ENCODE measurements around the gene KLHL3.
"Not testable (repeated sequence)": the region's sequence is repeated elsewhere in the genome, so short reads cannot be mapped to it uniquely, and the experiment has no call there.

The KLHL3 gene

GRCh38 chr5:137735555-137736284 lies at the start of gene KLHL3:
Gene KLHL3 (minus strand): TSS chr5:137736089. CDS start chr5:137735646, 443 bp downstream.
- DNase-seq (ENCODE audit: low read depth in 1 of 2, low spot score in 1 of 2), result no peak

GRCh38 chr5:137782984-137783536 lies 47.2 kb upstream of the KLHL3 start:
- no peak for DNase-seq (ENCODE audit: low read depth in 1 of 2, low spot score in 1 of 2)

GRCh38 chr5:137782055-137782454 lies 46.2 kb upstream of the KLHL3 start:
- no peak for DNase-seq (ENCODE audit: low read depth in 1 of 2, low spot score in 1 of 2)

GRCh38 chr5:137778772-137779564 lies 43.1 kb upstream of the KLHL3 start:
- DNase-seq (ENCODE audit: low read depth in 1 of 2, low spot score in 1 of 2), result no peak

GRCh38 chr5:137767937-137768336 lies 32.0 kb upstream of the KLHL3 start:
- DNase-seq (ENCODE audit: low read depth in 1 of 2, low spot score in 1 of 2), result not testable (repeated sequence)

GRCh38 chr5:137761566-137761965 lies 25.7 kb upstream of the KLHL3 start:
- DNase-seq (ENCODE audit: low read depth in 1 of 2, low spot score in 1 of 2), result no peak

- no peak for DNase-seq (ENCODE audit: low read depth in 1 of 2, low spot score in 1 of 2)
Measured at GRCh38 chr5:137760719-137761516, 25.0 kb upstream of the KLHL3 start.

GRCh38 chr5:137760294-137760693 lies 24.4 kb upstream of the KLHL3 start:
- no peak for DNase-seq (ENCODE audit: low read depth in 1 of 2, low spot score in 1 of 2)

- DNase-seq (ENCODE audit: low read depth in 1 of 2, low spot score in 1 of 2), result no peak
Measured at GRCh38 chr5:137758715-137759306, 22.9 kb upstream of the KLHL3 start.

- no peak for DNase-seq (ENCODE audit: low read depth in 1 of 2, low spot score in 1 of 2)
Measured at GRCh38 chr5:137758121-137758520, 22.2 kb upstream of the KLHL3 start.

GRCh38 chr5:137757634-137758033 lies 21.7 kb upstream of the KLHL3 start:
- no peak for DNase-seq (ENCODE audit: low read depth in 1 of 2, low spot score in 1 of 2)

- DNase-seq (ENCODE audit: low read depth in 1 of 2, low spot score in 1 of 2), result no peak
Measured at GRCh38 chr5:137754961-137755762, 19.3 kb upstream of the KLHL3 start.

GRCh38 chr5:137754188-137754960 lies 18.5 kb upstream of the KLHL3 start, which contains the start of gene HNRNPA0:
Gene HNRNPA0 (minus strand): TSS chr5:137754363. CDS start chr5:137754066, 297 bp downstream.
- peak; percentile 94 to 95 for DNase-seq (ENCODE audit: low read depth in 1 of 2, low spot score in 1 of 2)

GRCh38 chr5:137753691-137754187 lies 17.9 kb upstream of the KLHL3 start:
- DNase-seq (ENCODE audit: low read depth in 1 of 2, low spot score in 1 of 2), result peak; percentile 20 to 21

- peak; percentile 18 to 22 for DNase-seq (ENCODE audit: low read depth in 1 of 2, low spot score in 1 of 2)
Measured at GRCh38 chr5:137752905-137753690, 17.2 kb upstream of the KLHL3 start.

GRCh38 chr5:137751869-137752491 lies 16.1 kb upstream of the KLHL3 start:
- DNase-seq (ENCODE audit: low read depth in 1 of 2, low spot score in 1 of 2), result no peak

GRCh38 chr5:137750436-137750835 lies 14.5 kb upstream of the KLHL3 start:
- DNase-seq (ENCODE audit: low read depth in 1 of 2, low spot score in 1 of 2), result no peak

- DNase-seq (ENCODE audit: low read depth in 1 of 2, low spot score in 1 of 2), result no peak
Measured at GRCh38 chr5:137747848-137748247, 12.0 kb upstream of the KLHL3 start.

All from activated T-helper 1 cell treated with anti-CD3 and anti-CD28 coated beads, Interleukin-2, amount 50 U/mL, for 16 hours (primary cell).